ENCODE measurements around the gene SYNGR3.

SYNGR3 gene

DNA sequence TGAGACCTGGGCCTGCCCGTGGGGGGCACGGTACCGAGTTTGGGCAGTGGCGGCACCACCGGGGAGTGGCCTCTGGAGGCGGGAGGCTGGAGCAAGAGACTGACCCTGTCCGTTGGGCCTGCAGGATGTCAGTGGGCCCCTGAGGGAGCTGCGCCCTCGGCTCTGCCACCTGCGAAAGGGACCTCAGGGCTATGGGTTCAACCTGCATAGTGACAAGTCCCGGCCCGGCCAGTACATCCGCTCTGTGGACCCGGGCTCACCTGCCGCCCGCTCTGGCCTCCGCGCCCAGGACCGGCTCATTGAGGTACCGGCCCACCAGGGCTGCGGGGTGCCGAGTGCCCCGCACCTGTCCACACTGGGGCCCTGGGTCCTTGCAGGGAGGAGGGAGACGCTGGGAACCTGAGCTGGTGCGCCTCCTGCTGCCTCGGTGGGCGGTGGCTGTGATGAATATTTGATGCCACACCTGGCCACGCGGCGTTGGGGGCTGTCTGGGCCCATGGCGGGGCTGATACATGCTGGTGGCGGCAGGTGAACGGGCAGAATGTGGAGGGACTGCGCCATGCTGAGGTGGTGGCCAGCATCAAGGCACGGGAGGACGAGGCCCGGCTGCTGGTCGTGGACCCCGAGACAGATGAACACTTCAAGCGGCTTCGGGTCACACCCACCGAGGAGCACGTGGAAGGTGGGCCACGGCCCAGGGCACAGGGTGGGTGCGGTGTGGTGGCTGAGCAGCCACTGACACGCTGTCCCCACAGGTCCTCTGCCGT lies 46.6 kb downstream of the SYNGR3 start:
- no peak for DNase-seq (ENCODE audit: low read depth)
- TF ChIP-seq, protein P1, sequence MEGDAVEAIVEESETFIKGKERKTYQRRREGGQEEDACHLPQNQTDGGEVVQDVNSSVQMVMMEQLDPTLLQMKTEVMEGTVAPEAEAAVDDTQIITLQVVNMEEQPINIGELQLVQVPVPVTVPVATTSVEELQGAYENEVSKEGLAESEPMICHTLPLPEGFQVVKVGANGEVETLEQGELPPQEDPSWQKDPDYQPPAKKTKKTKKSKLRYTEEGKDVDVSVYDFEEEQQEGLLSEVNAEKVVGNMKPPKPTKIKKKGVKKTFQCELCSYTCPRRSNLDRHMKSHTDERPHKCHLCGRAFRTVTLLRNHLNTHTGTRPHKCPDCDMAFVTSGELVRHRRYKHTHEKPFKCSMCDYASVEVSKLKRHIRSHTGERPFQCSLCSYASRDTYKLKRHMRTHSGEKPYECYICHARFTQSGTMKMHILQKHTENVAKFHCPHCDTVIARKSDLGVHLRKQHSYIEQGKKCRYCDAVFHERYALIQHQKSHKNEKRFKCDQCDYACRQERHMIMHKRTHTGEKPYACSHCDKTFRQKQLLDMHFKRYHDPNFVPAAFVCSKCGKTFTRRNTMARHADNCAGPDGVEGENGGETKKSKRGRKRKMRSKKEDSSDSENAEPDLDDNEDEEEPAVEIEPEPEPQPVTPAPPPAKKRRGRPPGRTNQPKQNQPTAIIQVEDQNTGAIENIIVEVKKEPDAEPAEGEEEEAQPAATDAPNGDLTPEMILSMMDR (IDR thresholded peaks at IDR 0.05; ENCODE audit: low read depth, low read length, missing control alignments): no peak
- in situ Hi-C loops (cut with HindIII; ENCODE audit: low sequenced_read_pairs): loop anchor here (5.0 to 10.0 kb wide), 3 partner anchors 41 to 128 kb away; partner anchors contain the start of genes GFER and NOXO1
- no peak overlapping the region for H3K4me3 ChIP-seq (ENCODE audit: low read depth, low read length)

DNA sequence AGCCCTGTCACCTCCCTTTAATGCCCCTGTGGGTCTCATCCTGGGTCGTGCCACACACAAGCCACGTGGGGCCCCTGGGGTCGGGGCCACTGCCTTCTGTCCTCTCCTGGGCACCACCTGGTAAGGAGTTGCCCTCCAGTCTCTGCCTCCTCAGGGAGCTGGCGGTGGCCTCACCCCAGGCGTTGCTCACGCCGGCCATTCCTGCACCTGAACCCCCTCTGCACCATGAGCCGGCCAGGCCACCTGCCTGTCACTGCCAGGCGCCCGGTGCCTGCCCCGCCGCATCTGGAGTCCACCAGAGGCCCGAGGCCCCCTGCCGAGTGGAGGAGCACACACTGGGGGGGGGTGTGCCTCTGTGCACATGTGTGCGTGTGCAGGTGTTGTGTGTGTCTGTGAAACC lies 47.3 kb downstream of the SYNGR3 start:
- in situ Hi-C loops (cut with HindIII; ENCODE audit: low sequenced_read_pairs): loop anchor here (5.0 to 10.0 kb wide), 3 partner anchors 40 to 128 kb away; partner anchors contain the start of genes GFER and NOXO1
- TF ChIP-seq, protein P1 (IDR thresholded peaks at IDR 0.05; ENCODE audit: low read depth, low read length, missing control alignments): no peak
- H3K4me3 ChIP-seq (ENCODE audit: low read depth, low read length): no peak overlapping the region

DNA sequence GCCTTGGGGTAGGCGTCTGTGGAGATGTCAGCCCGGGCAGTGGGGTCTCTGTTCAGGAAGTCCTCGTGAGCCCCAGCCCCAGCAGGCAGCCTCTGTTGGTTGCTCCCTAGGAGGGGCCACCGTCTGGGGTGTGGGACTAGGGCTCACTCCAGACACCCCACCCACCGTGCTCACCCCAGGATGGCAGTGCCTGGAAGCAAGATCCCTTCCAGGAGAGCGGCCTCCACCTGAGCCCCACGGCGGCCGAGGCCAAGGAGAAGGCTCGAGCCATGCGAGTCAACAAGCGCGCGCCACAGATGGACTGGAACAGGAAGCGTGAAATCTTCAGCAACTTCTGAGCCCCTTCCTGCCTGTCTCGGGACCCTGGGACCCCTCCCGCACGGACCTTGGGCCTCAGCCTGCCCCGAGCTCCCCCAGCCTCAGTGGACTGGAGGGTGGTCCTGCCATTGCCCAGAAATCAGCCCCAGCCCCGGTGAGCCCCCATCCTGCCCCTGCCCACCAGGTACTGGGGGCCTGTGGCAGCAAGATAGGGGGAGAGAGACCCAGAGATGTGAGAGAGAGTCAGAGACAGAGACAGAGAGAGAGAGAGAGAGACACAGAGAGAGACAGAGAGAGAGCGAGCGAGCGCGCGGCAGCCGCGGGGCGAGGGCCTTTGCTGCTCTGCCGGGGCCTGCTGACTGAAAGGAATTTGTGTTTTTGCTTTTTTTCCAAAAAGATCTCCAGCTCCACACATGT lies 48.0 kb downstream of the SYNGR3 start:
- H3K4me3 ChIP-seq (ENCODE audit: low read depth, low read length): no peak overlapping the region
- DNase-seq (ENCODE audit: low read depth): no peak
- in situ Hi-C loops (cut with HindIII; ENCODE audit: low sequenced_read_pairs): loop anchor here (5.0 to 10.0 kb wide), 3 partner anchors 39 to 127 kb away; partner anchors contain the start of genes GFER and NOXO1
- TF ChIP-seq, protein P1 (IDR thresholded peaks at IDR 0.05; ENCODE audit: low read depth, low read length, missing control alignments): no peak

More for the DNA sequence above, 47.3 kb downstream of the SYNGR3 start:
- no peak for DNase-seq (ENCODE audit: low read depth)

DNA sequence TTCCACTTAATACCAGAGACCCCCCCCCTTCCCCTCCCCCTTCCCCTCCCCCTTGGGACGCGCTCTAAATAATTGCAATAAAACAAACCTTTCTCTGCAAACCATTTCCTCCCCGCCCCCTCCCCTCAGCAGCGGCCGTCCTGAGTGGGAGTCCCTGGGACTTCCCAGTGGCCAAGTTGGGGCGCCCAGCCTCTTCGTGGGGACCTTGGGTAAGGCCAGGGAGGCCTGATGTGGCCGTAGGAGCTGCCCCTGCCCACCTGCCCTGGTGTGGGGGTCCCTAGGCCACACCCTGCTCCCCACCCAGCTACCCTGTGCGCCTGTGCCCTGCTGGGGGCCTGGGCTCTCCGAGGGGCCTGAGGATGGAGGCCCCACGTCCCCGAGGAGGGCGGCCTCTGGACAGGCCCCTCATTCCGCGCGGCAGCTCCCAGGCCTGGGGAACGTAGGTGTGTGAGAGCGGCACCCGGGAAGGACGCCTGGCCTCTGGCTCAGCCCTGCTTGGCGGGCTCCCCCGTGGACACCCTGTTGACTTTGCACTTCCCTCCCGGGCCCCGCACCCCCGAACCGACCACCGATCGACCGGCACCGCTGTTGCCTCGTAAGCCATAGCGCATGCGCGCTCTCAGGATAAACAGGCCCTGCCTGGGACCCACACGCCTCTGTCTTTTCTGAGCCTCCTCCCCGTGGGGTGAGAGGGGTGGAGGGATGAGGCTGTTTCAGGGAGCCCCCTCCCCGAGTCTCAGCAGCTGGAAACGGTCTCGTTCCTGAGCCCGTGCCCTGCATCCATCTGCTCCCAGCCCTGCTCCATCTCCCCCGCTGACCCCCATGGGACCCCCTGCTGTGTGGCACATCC lies 48.8 kb downstream of the SYNGR3 start:
- no peak overlapping the region for H3K4me3 ChIP-seq (ENCODE audit: low read depth, low read length)
- TF ChIP-seq, protein P1 (IDR thresholded peaks at IDR 0.05; ENCODE audit: low read depth, low read length, missing control alignments): no peak
- DNase-seq (ENCODE audit: low read depth): no peak
- in situ Hi-C loops (cut with HindIII; ENCODE audit: low sequenced_read_pairs): loop anchor here (5.0 to 10.0 kb wide), 3 partner anchors 39 to 126 kb away; partner anchors contain the start of genes GFER and NOXO1

DNA sequence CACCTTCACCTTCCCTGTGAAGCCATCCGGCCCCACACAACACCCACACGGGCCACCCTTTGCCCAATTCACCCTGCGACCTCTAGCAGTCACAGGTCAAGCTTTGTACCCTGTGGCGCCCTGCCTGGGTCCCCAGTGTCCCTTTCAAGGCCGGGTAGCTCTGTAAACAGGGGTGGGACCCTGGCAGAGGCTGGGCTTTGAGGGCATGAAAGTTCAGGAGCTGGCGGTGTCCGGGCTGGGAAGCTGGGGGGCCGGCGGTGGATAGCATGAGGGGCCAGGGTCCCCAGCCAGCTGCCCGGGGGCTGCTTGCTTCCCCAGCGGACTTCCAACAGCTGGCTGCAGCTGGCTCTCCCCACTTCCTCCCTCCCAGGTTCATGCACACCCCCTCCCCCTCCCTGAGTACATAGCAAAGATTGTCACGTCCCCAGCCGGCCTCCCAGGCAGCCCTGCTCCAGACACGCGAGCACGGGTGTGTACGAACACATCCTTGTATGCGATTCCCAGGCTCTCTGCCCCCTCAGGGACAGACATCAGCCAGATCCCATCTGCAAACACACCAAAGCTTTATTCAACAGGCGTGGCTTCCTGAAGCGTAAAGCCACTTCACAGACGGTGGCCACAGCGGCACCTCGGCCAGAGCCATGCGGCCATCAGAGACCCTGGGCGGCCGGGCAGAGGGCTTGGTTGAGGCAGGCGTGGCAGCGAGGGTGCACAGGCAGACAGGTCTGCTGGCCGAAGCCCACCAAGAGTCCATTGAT lies 49.7 kb downstream of the SYNGR3 start:
- in situ Hi-C loops (cut with HindIII; ENCODE audit: low sequenced_read_pairs): loop anchor here (5.0 to 10.0 kb wide), 3 partner anchors 38 to 125 kb away; partner anchors contain the start of genes GFER and NOXO1
- no peak overlapping the region for H3K4me3 ChIP-seq (ENCODE audit: low read depth, low read length)
- DNase-seq (ENCODE audit: low read depth): no peak
- TF ChIP-seq, protein P1 (IDR thresholded peaks at IDR 0.05; ENCODE audit: low read depth, low read length, missing control alignments): no peak
